HG03378 (cell line): ENCODE results near the gene MSI2.
"Not testable (repeated sequence)": the region's sequence is repeated elsewhere in the genome, so short reads cannot be mapped to it uniquely, and the experiment has no call there.

Source experiments
- ATAC-seq: cut with Tn5 transposase; IDR thresholded peaks from one replicate; pipeline ENCODE4 v1.9.1; 2021; ENCODE audit warnings: mild to moderate bottlenecking, moderate library complexity; ENCODE audit not compliant: unreplicated experiment

The MSI2 gene

DNA sequence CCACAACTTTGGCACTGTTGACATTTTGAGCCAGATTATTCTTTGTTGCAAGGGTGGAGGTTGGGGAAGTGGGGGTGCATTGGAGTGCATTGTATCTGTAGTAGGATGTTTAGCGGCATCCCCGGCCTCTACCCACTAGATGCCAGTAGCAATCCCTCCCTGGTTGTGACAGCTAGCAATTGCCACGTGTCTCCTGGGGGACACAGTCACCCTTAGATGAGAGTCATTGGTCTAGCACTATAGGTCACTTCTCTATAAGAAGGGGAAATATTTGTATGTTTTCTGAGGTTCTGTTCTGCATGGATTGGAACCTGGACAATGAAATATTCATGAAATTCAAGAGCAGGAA is 32.4 kb downstream of the MSI2 start:
- no peak for ATAC-seq

DNA sequence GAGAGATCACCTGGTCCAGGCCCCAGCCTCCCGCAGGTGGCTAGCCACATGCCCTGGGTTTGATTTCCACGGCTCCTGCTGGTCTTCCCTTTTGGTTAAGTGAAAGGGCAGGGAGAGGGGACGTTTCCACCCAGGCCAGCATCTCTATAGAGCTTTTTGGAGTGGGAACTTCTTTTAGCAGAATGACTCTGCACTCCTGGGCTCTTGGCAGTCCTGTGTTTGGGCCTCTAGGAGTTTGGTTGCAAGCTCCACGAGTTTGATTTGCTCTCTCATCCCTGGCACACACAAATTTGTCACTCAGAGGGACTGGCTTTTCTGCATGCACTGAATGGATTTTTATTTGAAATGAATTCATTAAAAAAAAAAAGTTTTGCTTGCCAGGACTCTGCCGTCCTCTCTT is 32.8 kb downstream of the MSI2 start:
- no peak for ATAC-seq

DNA sequence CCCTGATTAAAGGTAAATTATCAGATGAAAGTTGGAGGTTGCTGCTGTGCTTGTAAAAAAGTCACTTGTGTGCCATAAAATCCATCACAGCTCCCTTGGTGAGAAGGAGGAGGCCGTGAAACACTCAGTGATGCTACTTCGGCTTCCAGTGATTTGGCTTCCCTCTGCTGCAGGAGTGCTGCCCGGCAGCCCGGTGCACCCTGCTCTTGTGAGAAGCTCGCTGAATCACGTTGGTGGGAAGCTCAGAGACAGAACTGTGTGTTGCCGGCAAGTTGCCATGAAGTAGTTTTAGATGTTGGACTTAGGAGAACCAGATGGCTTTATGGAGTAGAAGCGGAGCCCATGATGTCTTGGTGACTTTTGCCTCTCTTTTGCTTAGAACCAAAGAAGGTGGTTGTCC is 33.3 kb downstream of the MSI2 start:
- no peak for ATAC-seq

DNA sequence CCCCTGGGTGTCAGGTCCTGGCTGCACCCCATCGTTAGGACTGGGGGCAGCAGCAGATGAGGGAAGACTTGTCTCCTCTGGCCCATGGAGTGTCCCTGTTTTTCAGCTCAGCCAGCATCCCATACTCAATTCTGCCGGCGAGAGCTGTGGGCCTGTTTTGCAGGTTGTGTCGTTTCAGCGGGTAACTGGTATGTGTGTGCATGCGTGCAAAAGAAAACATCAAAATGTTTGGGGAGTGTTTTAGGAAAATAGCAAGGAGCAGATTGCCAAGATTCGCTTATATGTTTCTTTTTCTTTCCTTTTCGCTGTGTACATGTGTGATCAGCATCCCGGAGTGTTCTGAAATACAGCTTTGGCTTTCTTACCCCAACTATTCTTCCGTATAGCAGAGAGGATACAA is 34.7 kb downstream of the MSI2 start:
- no peak for ATAC-seq

DNA sequence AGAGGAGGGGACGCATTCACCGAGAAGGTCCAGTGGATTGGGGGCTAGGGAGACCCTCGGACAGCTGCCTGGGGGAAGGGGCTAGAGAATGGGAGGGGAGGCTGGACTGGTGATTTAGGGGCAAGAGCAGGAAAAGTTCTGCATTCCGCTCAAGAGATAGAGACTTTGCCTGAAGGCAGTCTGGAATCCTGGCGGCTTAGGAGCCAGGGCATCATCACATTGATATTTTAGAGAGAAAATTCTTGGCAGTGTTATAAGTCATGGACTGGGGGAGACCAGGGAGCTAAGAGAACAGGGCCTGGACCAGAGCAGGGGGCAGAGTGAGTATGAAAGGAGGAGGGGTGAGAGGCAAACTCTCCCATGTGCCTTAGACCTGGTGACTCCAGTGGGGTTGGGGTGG is 35.8 kb downstream of the MSI2 start:
- no peak for ATAC-seq

DNA sequence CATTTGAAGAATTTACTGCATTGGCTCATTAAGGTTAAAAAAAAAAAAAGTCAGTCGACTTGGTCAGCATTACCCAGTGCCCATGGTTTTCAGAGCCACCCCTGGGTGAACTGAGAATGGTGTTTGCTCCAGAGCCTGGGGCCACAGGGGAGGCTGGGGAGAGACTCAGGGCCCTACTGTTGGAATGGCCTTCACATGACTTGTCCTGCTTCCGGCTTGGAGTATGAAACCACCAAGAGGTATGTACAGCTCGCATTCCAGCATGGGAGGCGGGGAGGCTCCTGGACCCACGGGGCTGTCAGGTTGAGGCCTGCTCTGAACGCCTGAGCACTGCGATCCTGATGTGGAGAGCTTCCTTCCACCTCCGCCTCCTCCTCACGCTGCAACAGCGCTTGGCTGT is 36.8 kb downstream of the MSI2 start:
- ATAC-seq: no peak

DNA sequence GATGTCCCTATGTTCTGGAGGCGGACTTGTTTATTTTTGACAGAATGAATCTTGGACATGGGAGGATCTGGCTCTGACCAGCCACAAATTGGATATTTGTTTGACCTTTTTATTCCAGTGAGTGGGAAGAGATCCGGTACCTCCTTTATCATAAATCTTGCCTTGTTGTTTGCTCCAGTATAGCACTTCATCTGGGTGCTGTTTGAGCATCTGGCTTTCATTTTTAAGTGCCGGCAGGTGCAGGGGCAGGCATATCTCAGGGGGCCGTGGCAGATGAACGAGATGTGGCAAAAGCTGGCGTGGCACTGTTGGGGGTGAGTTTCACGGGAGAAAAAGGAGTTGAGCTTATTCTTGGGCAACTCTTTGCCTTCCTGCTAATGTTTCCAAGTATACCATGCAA is 37.8 kb downstream of the MSI2 start:
- no peak for ATAC-seq

DNA sequence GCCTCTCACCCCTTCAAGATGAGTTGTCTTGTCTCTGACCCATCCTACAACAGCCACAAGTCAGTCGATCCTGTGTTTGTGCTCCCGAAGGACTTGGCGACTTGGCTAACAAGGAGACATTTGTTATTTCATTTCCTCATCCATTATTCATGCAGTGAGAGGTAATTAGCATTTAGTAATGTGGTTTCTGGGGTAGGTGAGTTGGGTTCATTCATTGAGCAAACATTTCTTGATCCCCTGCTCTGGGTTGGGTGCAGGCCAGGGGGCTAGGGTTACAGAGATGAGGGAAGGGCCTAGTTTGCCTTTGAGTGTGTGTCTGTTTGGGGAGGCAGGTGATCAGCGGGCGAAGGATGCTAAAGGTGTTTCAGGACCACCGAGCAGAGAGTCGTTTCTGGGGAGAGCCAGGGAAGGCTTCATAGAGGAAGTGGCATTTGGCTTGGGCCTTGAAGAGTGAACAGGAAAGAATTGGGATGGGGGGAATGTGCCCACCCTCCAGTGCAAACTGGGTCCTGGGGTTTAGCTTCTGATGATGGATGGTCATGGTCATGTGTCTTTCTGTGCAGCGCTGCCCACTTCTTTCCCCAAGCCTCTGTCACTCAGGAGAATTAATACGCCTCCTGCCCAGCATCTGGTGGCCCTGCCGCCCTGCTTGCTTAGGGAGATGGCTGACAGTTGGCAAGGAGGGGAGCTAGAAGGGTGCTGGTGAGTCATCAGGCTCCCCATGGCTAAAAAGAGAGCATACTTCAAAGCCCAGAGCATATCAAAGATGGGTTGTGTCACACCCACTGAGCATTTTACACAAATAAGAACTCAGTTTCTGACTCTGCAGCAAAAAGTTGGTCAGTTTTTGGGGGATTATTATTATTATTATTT is 38.5 kb downstream of the MSI2 start:
- ATAC-seq: no peak

DNA sequence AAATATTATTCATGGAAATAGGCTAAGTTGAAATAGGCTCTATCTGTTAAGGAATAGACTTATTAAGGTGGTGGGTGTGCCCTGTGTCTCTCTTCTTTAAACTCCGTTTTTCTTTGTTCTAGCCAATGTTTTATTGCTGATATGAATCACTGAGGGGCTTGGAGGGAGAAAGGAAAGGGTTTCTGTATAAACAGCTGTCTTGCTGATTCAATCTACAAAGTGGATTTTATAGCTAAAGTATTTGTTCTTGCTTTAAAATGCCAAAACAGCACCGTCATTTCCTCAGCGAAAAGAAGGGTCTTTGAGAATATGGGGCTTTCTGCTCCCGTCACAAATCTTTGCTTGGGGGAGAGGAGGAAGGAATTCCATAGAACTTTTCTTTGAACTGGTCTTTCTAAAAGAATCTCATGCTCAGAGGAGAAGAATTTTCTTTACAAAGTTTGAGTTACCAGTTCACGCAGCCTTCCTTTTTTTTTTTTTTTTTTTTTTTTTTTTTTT is 39.3 kb downstream of the MSI2 start:
- ATAC-seq: no peak

DNA sequence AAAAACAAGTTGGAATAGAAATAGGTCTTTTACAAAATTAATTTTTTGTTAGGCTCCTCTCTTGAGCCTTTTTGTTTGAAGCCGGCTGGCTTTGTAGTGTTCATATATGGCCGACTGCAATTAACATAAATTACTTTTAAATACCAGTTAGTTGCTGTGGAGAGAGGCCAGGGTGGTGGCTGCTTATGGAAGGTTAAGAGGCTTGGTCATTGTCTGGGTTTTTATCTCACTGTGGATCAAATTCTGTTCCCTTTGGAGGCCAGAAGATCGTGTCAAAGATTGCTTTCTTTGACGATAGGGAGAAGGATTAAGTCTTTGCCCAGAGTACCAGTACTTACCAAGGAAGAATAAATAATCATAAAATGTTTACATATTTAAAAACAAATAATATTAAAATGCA is 39.9 kb downstream of the MSI2 start:
- no peak for ATAC-seq

DNA sequence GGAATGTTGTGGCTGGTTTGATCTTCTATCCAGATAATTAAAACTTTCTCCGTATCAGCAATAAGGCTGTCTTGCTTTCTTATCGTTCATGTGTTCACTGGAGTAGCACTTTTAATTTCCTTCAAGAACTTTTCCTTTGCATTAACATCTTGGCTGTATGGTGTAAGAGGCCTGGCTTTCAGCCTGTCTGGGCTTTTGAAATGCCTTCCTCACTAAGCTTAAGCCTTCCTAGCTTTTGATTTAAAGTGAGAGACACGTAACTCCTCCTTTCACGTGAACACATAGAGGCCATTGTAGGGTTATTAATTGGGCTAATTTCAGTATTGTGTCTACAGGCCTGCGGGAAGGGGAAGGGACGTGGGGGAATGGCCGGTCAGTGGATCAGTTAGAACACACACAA is 42.9 kb downstream of the MSI2 start:
- no peak for ATAC-seq

DNA sequence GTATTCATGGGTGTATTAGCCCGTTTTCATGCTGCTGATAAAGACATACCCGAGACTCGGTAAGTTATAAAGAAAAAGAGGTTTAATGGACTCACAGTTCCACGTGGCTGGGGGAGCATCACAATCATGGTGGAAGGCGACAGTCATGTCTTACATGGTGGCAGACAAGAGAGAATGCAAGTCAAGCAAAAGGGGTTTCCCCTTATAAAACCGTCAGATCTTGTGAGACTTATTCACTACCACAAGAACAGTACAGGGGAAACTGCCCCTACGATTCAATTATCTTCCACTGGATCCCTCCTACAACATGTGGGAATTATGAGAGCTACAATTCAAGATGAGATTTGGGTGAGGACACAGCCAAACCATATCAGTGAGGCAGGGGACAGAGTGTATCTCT is 44.3 kb downstream of the MSI2 start:
- ATAC-seq: not testable (repeated sequence)

DNA sequence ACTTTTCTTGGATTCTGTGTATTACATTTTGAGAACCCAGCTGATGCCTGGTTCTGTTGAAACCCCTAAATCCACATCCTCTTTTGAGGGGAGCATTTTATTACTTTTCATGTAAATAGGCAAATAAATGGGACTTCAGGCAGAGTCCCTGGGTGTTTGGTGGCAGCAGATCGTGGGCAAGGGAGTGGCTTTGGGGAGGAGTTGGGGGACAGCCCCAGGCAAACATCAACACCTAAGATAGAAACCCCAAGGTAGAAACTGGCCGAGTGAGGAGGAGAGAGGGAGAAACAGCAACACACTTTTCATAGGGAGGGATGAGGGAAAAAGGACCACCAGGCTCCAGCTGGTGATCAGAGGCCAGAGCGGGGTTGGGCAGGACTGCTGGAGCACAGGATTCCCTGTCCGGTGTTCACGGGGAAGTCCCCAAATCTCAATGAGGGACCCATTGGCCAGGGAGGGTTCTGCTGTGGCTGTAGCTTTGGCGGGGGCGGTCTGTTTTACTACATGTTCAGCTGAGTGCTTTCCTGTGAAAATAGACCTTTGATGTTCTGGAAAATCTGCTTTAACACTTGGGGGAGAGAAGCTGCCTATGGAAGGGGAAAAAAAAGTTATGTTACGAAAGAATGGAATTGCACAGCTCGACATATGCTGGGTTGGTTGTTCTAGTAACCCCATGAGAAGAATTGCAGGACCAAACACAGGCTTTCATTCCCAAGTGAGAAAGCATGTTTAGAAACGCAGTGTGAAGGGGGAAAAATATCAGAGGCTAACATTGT is 46.6 kb downstream of the MSI2 start:
- no peak for ATAC-seq

DNA sequence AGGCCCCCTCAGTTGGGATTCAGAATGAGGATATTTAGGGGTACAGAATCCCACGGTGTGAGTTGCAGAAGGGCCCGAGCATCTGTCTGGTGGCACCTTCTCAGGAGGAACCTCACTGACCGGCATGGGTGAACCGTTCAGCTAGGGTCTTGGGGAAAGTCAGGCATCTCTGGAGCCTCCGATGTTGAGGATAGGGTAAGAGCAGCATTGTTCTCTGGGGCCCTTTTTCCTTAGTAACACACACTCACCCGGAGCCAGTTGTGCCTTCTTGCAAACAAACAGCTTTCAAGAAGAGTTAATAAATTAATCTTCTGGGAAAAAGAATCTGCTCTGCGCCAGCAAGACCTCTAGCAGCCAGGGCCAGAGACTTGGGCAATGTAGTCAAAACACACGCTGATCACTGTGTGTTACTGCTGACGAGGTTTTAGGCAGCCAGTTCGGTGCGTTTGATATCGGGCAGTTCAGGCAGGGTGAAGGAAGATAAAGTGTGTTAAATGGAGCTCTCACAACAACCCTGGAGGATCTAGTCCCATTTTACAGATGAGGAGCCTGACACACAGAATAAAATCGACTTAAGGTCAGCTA is 48.9 kb downstream of the MSI2 start:
- ATAC-seq: no peak

DNA sequence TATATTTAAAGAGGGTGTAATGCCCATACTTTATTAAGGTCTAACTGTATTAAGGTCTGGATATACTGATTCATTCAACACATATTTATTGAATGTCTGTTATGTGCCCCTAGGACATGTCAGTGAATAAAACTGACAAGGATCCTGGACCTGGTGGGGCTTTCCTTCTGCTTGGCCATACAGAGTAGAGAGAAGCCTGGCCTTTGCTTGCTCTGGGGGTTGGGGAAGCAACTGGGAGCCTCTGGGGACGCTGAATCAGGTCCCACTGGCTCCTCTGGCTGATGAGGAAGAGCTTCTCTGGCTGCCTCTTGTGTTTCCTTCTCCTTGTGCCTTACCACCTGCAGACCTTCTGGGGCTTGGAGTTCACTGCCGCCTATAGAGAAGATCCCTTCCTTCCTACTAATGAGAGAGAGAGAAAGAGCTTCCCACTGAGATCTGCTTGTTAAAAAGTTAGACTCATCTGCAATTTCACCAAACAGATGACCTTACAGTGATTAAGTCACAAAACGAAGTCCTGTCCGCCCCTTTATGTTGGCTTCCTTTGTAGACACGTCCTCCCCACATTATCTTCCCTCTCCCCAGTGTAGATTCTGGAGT is 49.7 kb downstream of the MSI2 start:
- no peak for ATAC-seq

DNA sequence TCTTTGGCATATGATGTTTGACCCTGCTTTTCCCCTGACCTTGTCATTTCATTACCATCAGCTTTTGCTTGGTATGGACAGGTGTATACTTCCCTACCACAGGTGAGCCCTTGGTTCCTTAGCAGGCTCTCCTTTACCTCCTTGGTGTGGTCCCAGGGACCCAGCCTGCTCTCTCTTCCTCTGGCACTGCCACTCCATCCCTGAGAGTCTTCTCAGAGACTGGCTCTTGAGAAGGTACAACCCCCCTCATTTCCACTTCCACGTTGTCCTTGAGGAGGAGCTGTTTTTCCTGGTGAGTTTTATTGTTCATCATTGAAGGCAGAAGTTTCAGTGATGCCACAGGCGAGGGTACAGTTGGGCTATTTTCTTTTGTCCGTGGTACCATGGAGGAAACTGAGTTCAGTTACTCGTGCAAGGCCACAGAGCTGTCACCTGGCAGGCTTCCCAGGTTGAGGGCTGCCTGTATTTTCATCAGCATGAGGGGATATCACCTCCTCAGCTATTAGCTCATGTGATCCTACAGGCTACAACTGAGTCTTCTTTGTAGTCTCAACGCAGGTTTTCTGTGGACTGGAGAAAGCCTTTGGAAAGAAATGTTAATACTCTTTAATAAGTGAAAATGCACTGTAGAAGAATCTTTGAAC is 52.3 kb downstream of the MSI2 start:
- no peak for ATAC-seq

DNA sequence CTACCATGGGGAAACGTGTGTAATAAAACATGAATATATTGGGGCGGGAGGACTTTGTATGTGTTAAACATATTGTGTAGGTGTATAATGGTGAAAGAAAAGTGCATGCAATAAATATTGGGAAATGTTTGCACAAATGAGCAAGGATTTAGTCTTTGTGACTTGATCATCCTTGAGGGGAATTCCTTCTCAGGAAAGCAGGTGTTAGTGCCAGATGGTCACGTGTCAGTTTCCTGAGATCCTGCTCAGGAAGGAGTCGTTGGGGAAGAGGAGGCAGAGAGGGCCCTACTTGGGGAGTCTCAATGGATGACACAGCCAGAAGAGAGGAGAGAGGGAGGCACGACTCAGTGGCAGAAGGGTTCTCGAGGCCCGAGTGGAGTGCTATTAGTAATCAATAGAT is 53.2 kb downstream of the MSI2 start:
- ATAC-seq: no peak

DNA sequence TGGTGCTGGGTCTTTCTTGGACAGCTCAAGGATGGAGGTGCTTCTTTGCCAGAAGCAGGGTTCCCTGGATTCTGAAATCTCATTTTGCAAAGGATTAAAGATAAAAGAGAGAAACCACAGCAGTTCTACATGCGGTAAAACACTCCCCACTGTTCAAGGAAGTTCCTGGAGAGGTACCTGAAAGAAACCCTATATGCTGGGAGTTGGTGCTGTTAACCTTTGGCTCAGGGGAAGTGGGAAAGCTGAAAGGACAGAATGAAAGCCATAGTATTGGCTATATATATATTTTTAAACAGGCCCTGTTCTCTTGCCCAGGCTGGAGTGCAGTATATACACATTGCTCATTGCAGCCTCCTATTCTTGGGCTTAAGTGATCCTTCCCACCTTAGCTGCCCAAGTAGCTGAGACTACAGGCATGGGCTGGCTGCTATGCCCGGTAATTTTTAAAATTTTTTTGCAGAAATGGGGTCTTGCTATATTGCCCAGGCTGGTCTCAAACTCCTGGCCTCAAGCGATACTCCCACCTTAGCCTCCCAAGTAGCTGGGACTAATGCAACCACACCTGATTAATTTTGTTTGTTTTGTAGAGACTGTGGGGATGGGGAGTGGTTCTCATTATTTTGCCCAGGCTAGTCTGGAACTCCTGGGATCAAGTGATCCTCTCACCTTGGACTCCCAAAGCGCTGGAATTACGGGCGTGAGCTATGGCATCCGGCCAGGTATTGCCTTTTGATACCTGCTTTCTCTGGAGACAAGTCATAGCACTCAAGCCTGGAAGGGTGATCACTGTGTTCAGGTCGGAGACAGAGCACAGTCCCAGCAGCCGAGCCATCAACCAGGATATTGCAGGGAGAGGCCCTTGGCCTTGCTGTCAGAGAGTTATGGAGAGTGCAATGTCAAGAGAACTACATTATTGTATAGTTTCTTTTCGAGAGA is 55.2 kb downstream of the MSI2 start:
- no peak for ATAC-seq

DNA sequence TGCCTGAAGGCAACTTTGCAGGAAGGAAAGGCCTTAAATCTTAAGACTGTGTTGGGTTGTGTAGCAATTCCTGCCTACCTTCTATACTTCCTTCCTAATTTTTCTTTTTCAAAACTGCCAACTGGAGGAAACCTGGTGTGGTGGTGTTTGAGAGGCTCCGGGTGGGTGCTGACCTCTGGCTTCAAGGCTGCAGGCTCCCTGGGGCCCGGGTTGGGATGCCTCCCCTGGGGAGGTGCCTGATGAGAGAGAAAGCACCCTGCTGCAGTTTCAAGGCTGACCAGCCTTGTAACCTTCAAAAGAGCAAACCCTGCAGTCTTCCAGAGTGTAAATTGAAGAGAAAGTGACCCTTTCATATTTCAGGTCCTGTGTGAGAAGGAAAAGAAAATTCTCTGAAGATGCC is 55.9 kb downstream of the MSI2 start:
- no peak for ATAC-seq
